CD4-positive, alpha-beta T cell treated with Interleukin-6 for 4 hours (primary cell): ENCODE data around the gene PMAIP1.

Experiments
- DNase-seq: peaks from one replicate; pipeline ENCODE4 v3.0.0-alpha.2; 2020; ENCODE audit warnings: mixed read lengths

PMAIP1 gene

GRCh38 chr18:59916746-59917145, 16.9 kb downstream of the PMAIP1 start:
- DNase-seq, result no peak

- DNase-seq, result no peak
These were observed 17.6 kb downstream of the PMAIP1 start for GRCh38 chr18:59917422-59917821.

- DNase-seq, result no peak
These were observed 18.5 kb downstream of the PMAIP1 start for GRCh38 chr18:59918320-59918755.

- no peak for DNase-seq
These were observed 19.2 kb downstream of the PMAIP1 start for GRCh38 chr18:59918997-59919396.

- DNase-seq, result peak; percentile 34
These were observed 21.6 kb downstream of the PMAIP1 start for GRCh38 chr18:59921384-59921891.

- DNase-seq, result no peak
These were observed 23.9 kb downstream of the PMAIP1 start for GRCh38 chr18:59923539-59924196.

GRCh38 chr18:59926131-59926530, 26.3 kb downstream of the PMAIP1 start:
- DNase-seq, result no peak

- no peak for DNase-seq
These were observed 27.5 kb downstream of the PMAIP1 start for GRCh38 chr18:59927246-59927825.

- no peak for DNase-seq
These were observed 28.4 kb downstream of the PMAIP1 start for GRCh38 chr18:59928201-59928600.

- no peak for DNase-seq
These were observed 30.0 kb downstream of the PMAIP1 start for GRCh38 chr18:59929621-59930295.

GRCh38 chr18:59932401-59932800, 32.6 kb downstream of the PMAIP1 start:
- DNase-seq, result no peak

GRCh38 chr18:59938676-59939075, 38.9 kb downstream of the PMAIP1 start:
- DNase-seq, result no peak

GRCh38 chr18:59939127-59939526, 39.3 kb downstream of the PMAIP1 start:
- DNase-seq, result no peak

GRCh38 chr18:59940068-59940467, 40.3 kb downstream of the PMAIP1 start:
- DNase-seq, result no peak

- DNase-seq, result no peak
These were observed 41.5 kb downstream of the PMAIP1 start for GRCh38 chr18:59941331-59941730.

GRCh38 chr18:59942601-59943000, 42.8 kb downstream of the PMAIP1 start:
- no peak for DNase-seq

- no peak for DNase-seq
These were observed 45.7 kb downstream of the PMAIP1 start for GRCh38 chr18:59945544-59945943.

- no peak for DNase-seq
These were observed 50.6 kb downstream of the PMAIP1 start for GRCh38 chr18:59950215-59950944.

GRCh38 chr18:59951591-59951990, 51.8 kb downstream of the PMAIP1 start:
- no peak for DNase-seq

GRCh38 chr18:59952283-59953007, 52.6 kb downstream of the PMAIP1 start:
- no peak for DNase-seq
